Mesothelial cell of epicardium (in vitro differentiated cells): ENCODE measurements around the gene BRAP. TPM values are rescaled to one million over a fixed set of nuclear protein-coding genes. Genes with fewer than 3 reads are reported as not detected.
A peak's percentile ranks its signal among the peaks of the same experiment; 100 is the strongest.

Source experiments
- DNase-seq, 2 experiments: peaks; one replicate each; pipeline ENCODE4 v3.0.0; 2021; ENCODE audit warnings: low spot score in 2 of 2; ENCODE audit not compliant: unreplicated experiment in 2 of 2
- H3K27ac Mint-ChIP-seq: 2 replicates; pipeline ENCODE4 v1.8.0; 2021; ENCODE audit warnings: mixed read lengths
- H3K27me3 Mint-ChIP-seq: 2 replicates; pipeline ENCODE4 v1.8.0; 2021; ENCODE audit warnings: low read depth, mixed read lengths
- H3K36me3 Mint-ChIP-seq: 2 replicates; pipeline ENCODE4 v1.8.0; 2021; ENCODE audit warnings: mixed read lengths
- H3K4me1 Mint-ChIP-seq: 2 replicates; pipeline ENCODE4 v1.8.0; 2021; ENCODE audit warnings: mixed read lengths
- H3K4me3 Mint-ChIP-seq: 2 replicates; pipeline ENCODE4 v1.8.0; 2021; ENCODE audit warnings: mild to moderate bottlenecking, moderate library complexity, mixed read lengths
- H3K9me3 Mint-ChIP-seq: 2 replicates; pipeline ENCODE4 v1.8.0; 2021; ENCODE audit warnings: mixed read lengths
- total RNA-seq: library from RNA; stranded (reverse); gene quantifications from 3 replicates; pipeline ENCODE4 v1.2.1, GENCODE V29; 2021
- TF ChIP-seq, protein P1 (sequence below): fragments of 200-600 bp; sonication (generic); IDR thresholded peaks from one replicate; pipeline ENCODE4 v1.5.0; 2021; ENCODE audit warnings: antibody characterized with exemption; ENCODE audit not compliant: unreplicated experiment

The BRAP gene
- total RNA-seq, 1 donor from 2014 or later, result 18.6 TPM

GRCh38 chr12:111693818-111694217, 8.1 kb upstream of the BRAP start:
- Mint-ChIP-seq H3K9me3 (no peaks in the 10 kb centered on the region), H3K27ac (no peak overlapping the region), H3K4me1 (no peaks in the 10 kb centered on the region), H3K36me3 (peaks cover 14% of the 10 kb centered on the region), H3K27me3 (no peaks in the 10 kb centered on the region), H3K4me3 (no peak overlapping the region)
- no peak for DNase-seq
- TF ChIP-seq, protein P1, sequence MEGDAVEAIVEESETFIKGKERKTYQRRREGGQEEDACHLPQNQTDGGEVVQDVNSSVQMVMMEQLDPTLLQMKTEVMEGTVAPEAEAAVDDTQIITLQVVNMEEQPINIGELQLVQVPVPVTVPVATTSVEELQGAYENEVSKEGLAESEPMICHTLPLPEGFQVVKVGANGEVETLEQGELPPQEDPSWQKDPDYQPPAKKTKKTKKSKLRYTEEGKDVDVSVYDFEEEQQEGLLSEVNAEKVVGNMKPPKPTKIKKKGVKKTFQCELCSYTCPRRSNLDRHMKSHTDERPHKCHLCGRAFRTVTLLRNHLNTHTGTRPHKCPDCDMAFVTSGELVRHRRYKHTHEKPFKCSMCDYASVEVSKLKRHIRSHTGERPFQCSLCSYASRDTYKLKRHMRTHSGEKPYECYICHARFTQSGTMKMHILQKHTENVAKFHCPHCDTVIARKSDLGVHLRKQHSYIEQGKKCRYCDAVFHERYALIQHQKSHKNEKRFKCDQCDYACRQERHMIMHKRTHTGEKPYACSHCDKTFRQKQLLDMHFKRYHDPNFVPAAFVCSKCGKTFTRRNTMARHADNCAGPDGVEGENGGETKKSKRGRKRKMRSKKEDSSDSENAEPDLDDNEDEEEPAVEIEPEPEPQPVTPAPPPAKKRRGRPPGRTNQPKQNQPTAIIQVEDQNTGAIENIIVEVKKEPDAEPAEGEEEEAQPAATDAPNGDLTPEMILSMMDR, result no peak

GRCh38 chr12:111692575-111693210, 6.9 kb upstream of the BRAP start:
- Mint-ChIP-seq H3K27ac (no peak overlapping the region), H3K4me3 (no peak overlapping the region), H3K27me3 (no peaks in the 10 kb centered on the region)

DNA sequence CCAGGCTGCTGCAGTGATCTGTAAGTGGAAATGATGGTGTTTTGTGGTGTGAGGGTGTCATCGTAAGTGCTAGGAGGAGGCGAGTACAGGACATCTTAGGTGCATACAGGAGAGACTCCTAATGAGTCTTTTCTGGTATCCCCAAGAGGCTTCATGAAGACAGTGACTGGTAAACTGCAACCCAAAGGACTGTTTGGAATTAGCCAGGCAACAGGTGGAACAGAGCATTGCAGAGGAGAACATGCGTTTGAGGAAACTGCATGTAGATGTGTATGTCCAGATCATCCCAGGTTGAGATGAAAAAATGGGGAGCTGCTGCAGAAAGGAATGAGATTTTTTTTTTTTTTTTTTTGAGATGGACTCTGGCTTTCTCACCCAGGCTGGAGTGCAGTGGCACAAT, 5.5 kb upstream of the BRAP start:
- no peak overlapping the region for H3K27ac Mint-ChIP-seq

More at GRCh38 chr12:111692575-111693210, 6.9 kb upstream of the BRAP start:
- H3K36me3 Mint-ChIP-seq, result peaks cover 11% of the 10 kb centered on the region
- no peak for DNase-seq
- TF ChIP-seq, protein P1, result no peak
- H3K4me1 Mint-ChIP-seq, result no peaks in the 10 kb centered on the region
- no peaks in the 10 kb centered on the region for H3K9me3 Mint-ChIP-seq

DNA sequence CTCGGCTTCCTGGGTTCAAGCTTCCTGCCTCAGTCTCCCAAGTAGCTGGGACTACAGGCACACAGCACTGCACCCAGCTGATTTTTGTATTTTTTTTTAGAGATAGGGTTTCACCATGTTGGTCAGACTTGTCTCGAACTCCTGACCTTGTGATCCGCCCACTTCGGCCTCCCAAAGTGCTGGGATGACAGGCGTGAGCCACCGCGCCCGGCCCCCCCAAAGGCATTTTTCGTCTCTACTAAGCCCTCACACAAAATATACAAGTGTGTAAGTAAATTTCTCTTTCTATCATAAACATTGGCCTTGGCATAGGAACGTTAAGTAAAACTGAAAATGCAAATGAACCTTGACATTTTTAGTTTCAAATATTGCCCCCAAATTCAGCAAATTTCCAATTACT, 2.2 kb upstream of the BRAP start:
- no peak overlapping the region for H3K4me3 Mint-ChIP-seq
- TF ChIP-seq, protein P1, result no peak
- H3K4me1 Mint-ChIP-seq, result peaks cover 24% of the 10 kb centered on the region
- DNase-seq, result no peak
- no peaks in the 10 kb centered on the region for H3K27me3 Mint-ChIP-seq
- H3K27ac Mint-ChIP-seq, result no peak overlapping the region
- peaks cover 2% of the 10 kb centered on the region for H3K36me3 Mint-ChIP-seq
- H3K9me3 Mint-ChIP-seq, result no peaks in the 10 kb centered on the region

More for the DNA sequence above, 5.5 kb upstream of the BRAP start:
- TF ChIP-seq, protein P1, result no peak
- no peak overlapping the region for H3K4me3 Mint-ChIP-seq
- H3K27me3 Mint-ChIP-seq, result no peaks in the 10 kb centered on the region
- peaks cover 7% of the 10 kb centered on the region for H3K4me1 Mint-ChIP-seq
- H3K36me3 Mint-ChIP-seq, result peaks cover 11% of the 10 kb centered on the region
- H3K9me3 Mint-ChIP-seq, result no peaks in the 10 kb centered on the region
- no peak for DNase-seq

GRCh38 chr12:111687255-111687654, 1.5 kb upstream of the BRAP start:
- H3K36me3 Mint-ChIP-seq, result peaks cover 4% of the 10 kb centered on the region
- peak overlapping the region; percentile 97 for H3K4me3 Mint-ChIP-seq
- H3K4me1 Mint-ChIP-seq, result peaks cover 24% of the 10 kb centered on the region
- no peaks in the 10 kb centered on the region for H3K27me3 Mint-ChIP-seq
- no peak overlapping the region for H3K27ac Mint-ChIP-seq
- TF ChIP-seq, protein P1, result no peak
- no peak for DNase-seq
- H3K9me3 Mint-ChIP-seq, result no peaks in the 10 kb centered on the region
